Left ventricle myocardium inferior (tissue), 1 donor: ENCODE measurements around the gene KCTD16. TPM values are rescaled to one million over a fixed set of nuclear protein-coding genes. Genes with fewer than 3 reads are reported as not detected.

Experiments
- DNase-seq: peaks from one replicate; pipeline ENCODE4 v3.0.0-alpha.2; 2020
- H3K27ac ChIP-seq: fragments of 200-600 bp; replicated peaks from 2 replicates; pipeline ENCODE4 v1.8.0; 2021
- H3K27me3 ChIP-seq: fragments of 200-600 bp; 2 replicates; pipeline ENCODE4 v1.8.0; 2021; ENCODE audit warnings: low read depth
- H3K36me3 ChIP-seq: fragments of 200-600 bp; 2 replicates; pipeline ENCODE4 v1.8.0; 2021
- H3K4me1 ChIP-seq: fragments of 200-600 bp; 2 replicates; pipeline ENCODE4 v1.8.0; 2021
- H3K4me3 ChIP-seq: fragments of 200-600 bp; 2 replicates; pipeline ENCODE4 v1.8.0; 2021; ENCODE audit warnings: mild to moderate bottlenecking, moderate library complexity
- H3K9me3 ChIP-seq: fragments of 200-600 bp; replicated peaks from 2 replicates; pipeline ENCODE4 v1.8.0; 2021
- CTCF ChIP-seq: fragments of 200-600 bp; IDR thresholded peaks from 2 replicates; pipeline ENCODE4 v1.8.0; 2021; ENCODE audit warnings: antibody characterized with exemption, mild to moderate bottlenecking, borderline replicate concordance
- intact Hi-C: fragments of 100-400 bp; cut with micrococcal nuclease; formaldehyde crosslinking; loops from one replicate; pipeline ENCODE4 v1.11.0; 2022
- total RNA-seq: library from RNA; stranded (reverse); fragmentation: NEBNext Ultra II Directional; extraction: Animal tissue kit (Norgen Biotek cat#: 25700); gene quantifications from one replicate; pipeline ENCODE4 v1.2.1, GENCODE V29; 2021
- donor health status: DM: no; HTN: yes; CAD: no; lungs with severe emphysema.

KCTD16 gene
- total RNA-seq, 1 donor from 2014 or later: 0.08 TPM

GRCh38 chr5:144126707-144127106, 44.0 kb upstream of the KCTD16 start:
- Histone ChIP-seq H3K27ac (no peak overlapping the region), H3K9me3 (no peaks in the 10 kb centered on the region), H3K36me3 (no peaks in the 10 kb centered on the region), H3K27me3 (no peaks in the 10 kb centered on the region), H3K4me3 (no peak overlapping the region), H3K4me1 (no peaks in the 10 kb centered on the region)
- no peak for TF ChIP-seq CTCF
- intact Hi-C loops: no loop called here
- no peak for DNase-seq

- H3K4me3 ChIP-seq: no peak overlapping the region
- peaks cover 4% of the 10 kb centered on the region for H3K9me3 ChIP-seq
- H3K36me3 ChIP-seq: no peaks in the 10 kb centered on the region
- no peak for TF ChIP-seq CTCF
- intact Hi-C loops: no loop called here
- H3K4me1 ChIP-seq: no peaks in the 10 kb centered on the region
- no peak overlapping the region for H3K27ac ChIP-seq
- no peaks in the 10 kb centered on the region for H3K27me3 ChIP-seq
- no peak for DNase-seq
Measured at GRCh38 chr5:144128844-144129243, 41.8 kb upstream of the KCTD16 start.

- Histone ChIP-seq H3K9me3 (peaks cover 4% of the 10 kb centered on the region), H3K36me3 (no peaks in the 10 kb centered on the region), H3K27me3 (no peaks in the 10 kb centered on the region), H3K4me3 (no peak overlapping the region), H3K27ac (no peak overlapping the region), H3K4me1 (peaks cover 3% of the 10 kb centered on the region)
- no peak for DNase-seq
- TF ChIP-seq CTCF: no peak
- intact Hi-C loops: no loop called here
Measured at GRCh38 chr5:144130306-144130705, 40.4 kb upstream of the KCTD16 start.

- Histone ChIP-seq H3K9me3 (peaks cover 4% of the 10 kb centered on the region), H3K27ac (no peak overlapping the region), H3K27me3 (no peaks in the 10 kb centered on the region), H3K4me3 (no peak overlapping the region), H3K4me1 (peaks cover 5% of the 10 kb centered on the region), H3K36me3 (no peaks in the 10 kb centered on the region)
- no peak for DNase-seq
- TF ChIP-seq CTCF: no peak
- intact Hi-C loops: no loop called here
Measured at GRCh38 chr5:144131261-144131660, 39.4 kb upstream of the KCTD16 start.

- intact Hi-C loops: no loop called here
- DNase-seq: no peak
- H3K27me3 ChIP-seq: no peaks in the 10 kb centered on the region
Measured at GRCh38 chr5:144133050-144133633, 37.5 kb upstream of the KCTD16 start.

More at GRCh38 chr5:144133050-144133633, 37.5 kb upstream of the KCTD16 start:
- Histone ChIP-seq H3K4me3 (no peak overlapping the region), H3K27ac (no peak overlapping the region), H3K9me3 (peaks cover 4% of the 10 kb centered on the region), H3K36me3 (no peaks in the 10 kb centered on the region), H3K4me1 (peaks cover 5% of the 10 kb centered on the region)
- TF ChIP-seq CTCF: no peak
